NCI-H460 (cell line): ENCODE measurements around the gene ARHGAP26. TPM values are rescaled to one million over a fixed set of nuclear protein-coding genes. Genes with fewer than 3 reads are reported as not detected.
"Not testable (repeated sequence)": the region's sequence is repeated elsewhere in the genome, so short reads cannot be mapped to it uniquely, and the experiment has no call there.

Source experiments
- DNase-seq: peaks from one replicate; pipeline ENCODE4 v3.0.0-alpha.2; 2016; ENCODE audit warnings: low read depth; ENCODE audit errors: extremely low read depth
- total RNA-seq: library from RNA; depleted of rRNA; stranded (reverse); fragments of >200 nt; shearing (Covaris generic); gene quantifications from 2 replicates; pipeline ENCODE4 v1.2.3, GENCODE V29; 2014

Gene ARHGAP26
- total RNA-seq, 1 experiment from 2014 or later = 3.9 TPM

DNA sequence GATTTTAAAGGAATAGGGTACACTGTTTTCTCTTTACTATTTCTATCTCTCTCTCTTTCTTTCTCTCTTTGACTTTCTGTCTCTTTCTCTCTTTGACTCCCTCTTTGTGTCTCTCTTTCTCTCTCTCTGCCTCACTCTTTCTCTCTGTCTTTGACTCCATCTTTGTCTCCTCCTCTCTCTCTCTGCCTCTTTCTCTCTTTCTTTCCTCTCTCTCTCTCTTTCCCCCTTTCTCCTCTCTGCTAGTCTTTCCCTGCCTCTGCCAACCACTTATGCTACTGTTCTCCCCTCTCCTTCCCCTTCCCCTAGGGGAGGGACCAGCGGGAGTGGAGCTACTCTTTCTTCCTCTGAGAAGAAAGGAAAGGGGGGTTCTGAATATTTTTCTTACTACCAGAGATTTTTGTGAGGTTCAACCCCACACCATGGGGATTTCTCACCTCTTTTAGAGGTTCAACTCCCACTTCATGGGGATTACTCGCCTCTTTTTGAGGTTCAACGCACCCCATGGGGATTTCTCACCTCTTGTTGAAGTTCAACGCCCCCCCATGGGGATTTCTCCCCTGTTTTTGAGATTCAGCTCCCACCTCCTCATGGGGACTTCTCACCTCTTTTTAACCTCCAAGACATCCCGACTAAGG is 323.4 kb downstream of the ARHGAP26 start:
- DNase-seq = no peak

- DNase-seq = no peak
Measured at GRCh38 chr5:143094087-143094521, 323.9 kb downstream of the ARHGAP26 start.

DNA sequence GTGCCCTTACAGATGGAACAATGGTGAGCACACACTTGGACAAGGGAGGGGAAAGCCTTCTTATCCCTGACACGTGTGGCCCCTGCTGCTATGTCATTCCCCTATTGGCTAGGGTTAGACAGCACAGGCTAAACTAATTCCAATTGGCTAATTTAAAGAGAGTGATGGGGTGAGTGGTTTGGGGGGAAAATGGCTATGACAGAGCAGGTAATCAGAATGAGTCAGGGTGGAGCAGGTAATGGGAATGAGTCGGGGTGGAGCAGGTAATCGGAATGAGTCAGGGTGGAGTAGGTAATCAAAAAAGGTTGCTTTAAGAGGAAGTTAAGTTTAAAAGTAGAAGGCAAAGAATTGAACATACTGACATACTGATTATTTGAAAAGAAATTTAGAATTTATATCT is 324.4 kb downstream of the ARHGAP26 start:
- DNase-seq = not testable (repeated sequence)

DNA sequence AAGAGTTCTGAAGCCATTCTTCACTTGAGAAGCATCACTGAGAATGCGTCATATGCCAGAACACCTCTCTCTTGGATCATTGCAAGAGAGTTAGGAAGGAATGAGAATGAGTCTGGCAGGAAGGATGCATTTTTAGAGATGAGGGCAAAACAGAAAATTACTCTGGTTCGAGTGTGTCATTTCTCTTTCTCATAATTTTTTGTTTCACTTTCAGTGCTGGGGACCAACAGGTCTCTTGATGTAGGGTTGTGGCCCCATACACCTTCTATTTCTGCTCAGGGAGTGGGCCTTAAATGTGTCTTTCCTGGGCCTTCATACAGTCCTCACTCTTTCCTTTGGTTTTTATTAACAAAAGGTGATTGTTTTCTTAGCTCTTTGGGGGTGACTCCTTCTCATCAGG is 330.9 kb downstream of the ARHGAP26 start:
- no peak for DNase-seq

GRCh38 chr5:143101725-143102386 is 331.7 kb downstream of the ARHGAP26 start:
- no peak for DNase-seq

GRCh38 chr5:143102411-143102810 is 332.2 kb downstream of the ARHGAP26 start:
- no peak for DNase-seq

GRCh38 chr5:143105216-143105905 is 335.2 kb downstream of the ARHGAP26 start:
- no peak for DNase-seq

DNA sequence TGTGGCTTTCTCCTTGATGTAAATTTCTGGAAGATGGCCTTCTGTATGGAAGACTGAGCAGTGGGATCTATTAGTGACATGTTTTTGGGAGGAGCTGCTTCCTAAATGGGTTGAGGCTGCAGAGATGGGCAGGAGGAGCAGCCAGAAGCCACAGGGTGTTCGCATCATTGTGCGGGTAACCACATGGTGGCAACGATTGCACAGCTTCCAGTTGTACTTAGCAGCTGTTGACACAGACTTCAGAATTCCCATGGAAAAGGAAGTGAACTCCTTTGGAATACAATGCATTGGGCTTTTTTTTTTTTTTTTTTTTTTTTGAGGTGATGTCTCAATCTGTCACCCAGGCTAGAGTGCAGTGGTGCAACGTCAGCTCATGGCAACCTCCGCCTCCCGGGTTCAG is 336.0 kb downstream of the ARHGAP26 start:
- DNase-seq = peak; percentile 40

DNA sequence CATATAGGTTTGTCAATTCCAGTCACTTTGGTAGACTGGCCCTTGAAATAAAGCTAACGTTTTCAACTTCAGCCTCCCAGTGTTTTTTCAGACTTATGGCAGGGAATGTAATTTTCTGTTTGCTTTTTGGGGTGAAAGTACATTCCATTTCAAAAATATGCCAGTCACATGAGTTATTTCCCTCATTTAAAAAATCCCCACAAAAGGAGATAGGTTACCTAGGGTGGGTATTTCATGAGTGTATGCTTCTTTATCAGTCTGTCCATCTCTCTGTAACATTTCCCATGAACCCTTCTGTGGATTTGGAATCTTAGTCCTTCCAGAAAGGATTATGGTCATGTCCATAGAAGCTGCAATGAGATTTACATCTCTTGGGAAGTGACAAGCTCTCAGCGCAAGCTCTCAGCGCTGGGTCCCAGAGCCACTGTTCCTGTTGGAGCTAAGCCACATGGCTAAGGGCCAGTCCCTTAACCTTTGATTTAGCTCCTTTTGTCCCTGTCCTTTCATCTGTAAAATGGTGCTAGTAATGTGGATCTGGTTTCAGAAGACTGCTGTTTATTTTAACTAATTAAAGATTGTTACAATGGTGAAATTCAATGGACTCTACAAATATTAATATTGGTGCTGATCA is 338.4 kb downstream of the ARHGAP26 start:
- DNase-seq = no peak

DNA sequence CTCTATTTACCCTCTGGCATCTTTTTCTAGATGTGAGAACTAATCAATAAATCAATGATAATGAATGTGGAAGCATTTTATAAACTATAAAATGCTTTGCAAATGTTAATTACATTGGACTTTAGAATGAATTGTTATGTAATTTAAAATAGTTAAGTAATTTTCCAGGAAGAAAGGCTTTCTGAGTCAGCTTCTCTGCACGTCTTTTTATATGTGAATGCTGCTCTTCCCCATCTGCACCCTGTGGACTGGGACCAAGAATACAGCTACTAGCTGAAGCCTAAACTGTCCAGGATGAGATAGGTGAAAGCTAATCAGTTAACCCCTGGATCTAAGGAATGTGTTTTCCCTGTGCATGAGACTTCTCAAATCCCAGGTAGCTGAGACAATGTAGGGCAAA is 340.4 kb downstream of the ARHGAP26 start:
- DNase-seq = no peak

DNA sequence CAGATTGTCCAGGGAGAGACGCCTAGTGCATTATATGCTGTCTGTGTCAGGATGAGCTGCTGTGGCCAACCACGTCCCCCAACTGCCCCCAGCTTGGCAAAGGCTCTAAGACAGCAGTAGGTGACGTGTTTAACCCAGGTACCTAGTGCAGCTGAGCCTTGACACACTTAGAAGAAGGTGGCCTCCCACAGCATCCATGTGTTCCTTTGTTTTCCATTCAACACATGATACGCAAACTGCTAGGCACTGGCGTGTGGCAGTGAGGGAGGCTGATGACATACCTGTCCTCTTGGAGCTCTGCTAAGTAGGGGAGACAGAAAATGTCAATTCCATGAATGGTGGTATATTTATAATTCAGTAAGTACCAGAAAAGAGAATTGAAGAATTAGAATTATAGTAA is 341.6 kb downstream of the ARHGAP26 start:
- no peak for DNase-seq

DNA sequence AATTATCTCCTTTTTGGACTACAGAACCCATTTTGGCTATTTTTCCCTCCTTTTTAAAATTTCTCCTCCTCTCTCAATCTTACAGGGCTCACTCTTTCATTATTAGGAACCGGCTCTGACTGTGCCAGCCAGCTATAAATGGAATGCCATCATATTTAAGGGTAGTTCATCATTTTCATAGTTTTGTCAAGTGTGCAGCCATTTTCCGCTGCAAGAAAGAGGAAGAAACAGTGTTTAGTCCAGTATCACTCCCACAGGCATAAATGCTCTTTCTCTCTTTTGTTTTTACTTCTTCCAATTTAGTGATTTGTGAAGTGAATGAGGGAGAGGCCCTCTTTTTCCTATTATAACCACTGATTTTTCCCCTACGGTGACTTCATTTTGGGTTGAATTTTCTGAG is 343.3 kb downstream of the ARHGAP26 start:
- DNase-seq = no peak

- DNase-seq = no peak
Measured at GRCh38 chr5:143114481-143114880, 344.3 kb downstream of the ARHGAP26 start.

DNA sequence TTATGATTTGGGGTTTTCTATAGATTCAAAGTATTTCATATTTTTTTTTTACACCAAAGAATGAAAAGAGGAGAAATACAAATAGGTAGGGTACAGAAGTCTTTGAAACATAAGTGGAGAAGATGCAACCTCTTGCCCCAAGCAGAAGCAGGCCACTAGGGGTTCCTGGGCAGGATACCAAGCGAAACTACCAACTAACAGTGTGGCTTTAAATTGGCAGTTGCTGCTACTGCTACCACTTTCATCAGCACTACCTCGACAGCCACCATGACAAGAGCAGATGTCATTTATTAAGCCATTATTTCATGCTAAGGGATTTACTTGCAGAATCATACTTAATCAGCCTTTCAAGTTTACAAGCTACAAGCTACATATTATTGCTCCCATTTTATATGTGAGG is 345.2 kb downstream of the ARHGAP26 start:
- DNase-seq = no peak

DNA sequence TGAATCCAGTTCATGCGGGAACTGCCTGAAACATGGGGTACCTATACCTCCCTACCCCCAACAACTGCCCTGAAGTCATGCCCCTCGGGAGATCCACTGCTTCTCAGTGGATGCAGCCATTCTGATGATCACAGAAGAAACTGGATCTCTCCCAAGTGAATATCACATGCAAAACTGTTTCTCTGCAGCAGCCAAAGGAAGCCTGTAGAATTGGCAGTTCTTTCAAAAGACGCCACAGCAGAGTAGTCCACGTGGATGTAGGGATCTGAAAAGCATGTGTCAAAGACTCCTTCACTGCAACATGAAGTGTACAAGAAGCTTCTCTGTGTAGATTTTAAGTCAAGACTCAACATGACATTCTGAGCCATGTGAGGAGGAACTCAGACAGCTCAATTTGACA is 346.6 kb downstream of the ARHGAP26 start:
- no peak for DNase-seq

DNA sequence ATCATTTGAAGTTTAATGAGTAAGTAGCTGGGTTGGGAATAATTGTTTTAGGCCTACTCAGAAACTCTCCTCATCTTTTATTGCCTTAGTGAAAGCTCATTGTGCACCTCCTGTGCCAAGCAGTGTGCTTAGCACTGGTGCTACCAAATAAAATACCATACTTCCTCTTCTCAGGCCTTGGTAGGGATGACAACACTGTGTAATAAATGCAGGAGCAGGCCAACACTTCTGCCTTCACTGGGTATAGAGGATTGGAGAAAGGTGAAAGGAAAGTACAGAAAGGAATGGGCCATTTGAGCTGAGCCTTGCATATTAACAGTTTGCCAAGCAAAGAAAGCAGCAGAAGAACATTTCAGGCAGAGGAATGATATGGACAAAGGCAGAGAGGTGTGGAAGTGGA is 347.6 kb downstream of the ARHGAP26 start:
- DNase-seq = no peak

GRCh38 chr5:143118222-143118621 is 348.0 kb downstream of the ARHGAP26 start:
- DNase-seq = no peak

GRCh38 chr5:143118818-143119217 is 348.6 kb downstream of the ARHGAP26 start:
- DNase-seq = not testable (repeated sequence)

DNA sequence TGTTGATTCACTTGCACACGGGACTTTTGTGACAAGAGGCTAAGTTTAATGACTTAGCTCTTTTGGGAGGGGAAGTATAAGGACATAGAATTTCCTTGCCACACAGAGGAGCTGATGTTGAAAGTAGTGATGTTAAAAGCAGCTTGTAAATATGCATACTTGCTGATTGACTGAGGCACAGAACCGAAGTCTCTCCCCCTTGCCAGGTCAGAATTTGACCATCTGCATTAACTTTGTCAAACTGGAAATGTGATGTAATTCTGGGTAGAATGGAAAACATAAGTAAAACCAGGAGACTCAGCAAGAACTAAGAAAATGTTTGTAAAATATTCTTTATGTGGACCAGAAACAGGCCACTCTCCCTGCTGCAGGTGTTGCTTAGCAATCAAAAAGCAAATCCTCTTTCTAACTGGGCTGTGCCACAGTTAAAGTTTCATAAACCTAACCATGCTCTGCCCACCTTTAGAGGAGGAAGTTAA is 349.2 kb downstream of the ARHGAP26 start:
- no peak for DNase-seq

DNA sequence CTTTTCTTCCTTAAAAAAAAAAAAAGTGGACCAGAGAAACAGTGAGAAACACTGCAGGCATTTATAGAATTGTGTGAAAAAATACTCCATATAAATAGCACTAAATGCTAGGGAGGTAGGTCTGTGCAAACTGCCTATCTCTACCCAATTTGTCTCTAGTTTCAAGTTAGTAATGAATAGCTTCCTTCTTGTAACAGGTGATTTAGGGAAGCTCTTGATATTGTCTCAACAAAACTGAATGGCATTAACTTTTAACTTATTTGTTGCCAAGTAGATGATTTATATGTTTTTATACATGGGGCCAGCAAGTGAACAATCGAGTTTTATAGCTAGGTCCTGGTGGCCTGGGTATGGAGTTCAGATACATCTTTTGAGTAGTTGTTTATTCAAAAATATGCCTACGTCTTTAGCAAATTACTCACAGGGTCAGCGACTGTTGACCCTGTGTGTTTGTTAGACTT is 349.7 kb downstream of the ARHGAP26 start:
- peak; percentile 64 for DNase-seq

GRCh38 chr5:143120460-143121134 is 350.4 kb downstream of the ARHGAP26 start:
- DNase-seq = no peak
